Thymus (tissue), 11 donors: Measurements from ENCODE around the gene HRG. TPM values are rescaled to one million over a fixed set of nuclear protein-coding genes. Genes with fewer than 3 reads are reported as not detected.

Source experiments
- DNase-seq, 9 donors: peaks; one replicate each; pipeline ENCODE4 v3.0.0-alpha.2; 2013; ENCODE audit warnings: low spot score in 9 of 9, low read depth in 6 of 9, missing footprints in 1 of 9
- H3K27ac ChIP-seq, 2 donors: one replicate each; pipeline ENCODE4 v1.5.1; 2013; ENCODE audit warnings: control low read depth in 1 of 2, low read depth in 1 of 2, low read length in 1 of 2, mild to moderate bottlenecking in 1 of 2, moderate library complexity in 1 of 2
- H3K27me3 ChIP-seq, 2 donors: one replicate each; pipeline ENCODE4 v1.5.1; 2013; ENCODE audit warnings: low read length in 1 of 2; ENCODE audit not compliant: control insufficient read depth in 2 of 2, insufficient read depth in 1 of 2
- H3K36me3 ChIP-seq, 2 donors: one replicate each; pipeline ENCODE4 v1.5.1; 2013; ENCODE audit warnings: low read length in 1 of 2, mild to moderate bottlenecking in 1 of 2, moderate library complexity in 1 of 2; ENCODE audit not compliant: control insufficient read depth in 2 of 2, insufficient read depth in 2 of 2
- H3K4me1 ChIP-seq, 2 donors: one replicate each; pipeline ENCODE4 v1.5.1; 2013; ENCODE audit warnings: low read length in 2 of 2; ENCODE audit not compliant: control insufficient read depth in 2 of 2, insufficient read depth in 2 of 2
- H3K4me3 ChIP-seq, 2 donors: one replicate each; pipeline ENCODE4 v1.5.1; 2013; ENCODE audit warnings: low read length in 2 of 2, control low read depth in 1 of 2, mild to moderate bottlenecking in 1 of 2
- H3K9me3 ChIP-seq, 2 donors: one replicate each; pipeline ENCODE4 v1.5.1; 2013; ENCODE audit warnings: low read length in 1 of 2, mild to moderate bottlenecking in 1 of 2; ENCODE audit not compliant: control insufficient read depth in 2 of 2, insufficient read depth in 1 of 2
- WGBS: extraction: QIAGEN DNeasy Blood & Tissue Kit; methylation state at CpG from one replicate; pipeline ENCODE4 v1.1.7; 2013; 5-methylcytosine and 5-hydroxymethylcytosine counted together
- polyA plus RNA-seq: library from polyadenylated mRNA; stranded (reverse); fragments of 200-250 nt; gene quantifications from one replicate; pipeline ENCODE4 v1.2.3, GENCODE V29; 2013
- total RNA-seq: library from RNA; stranded (reverse); fragments of 120-200 nt; gene quantifications from one replicate; pipeline ENCODE4 v1.2.4, GENCODE V29; 2013
- donor health status: healthy.

HRG gene
- total and polyA plus RNA-seq, 2 donors: 0.02 TPM; not detected in 1

DNA sequence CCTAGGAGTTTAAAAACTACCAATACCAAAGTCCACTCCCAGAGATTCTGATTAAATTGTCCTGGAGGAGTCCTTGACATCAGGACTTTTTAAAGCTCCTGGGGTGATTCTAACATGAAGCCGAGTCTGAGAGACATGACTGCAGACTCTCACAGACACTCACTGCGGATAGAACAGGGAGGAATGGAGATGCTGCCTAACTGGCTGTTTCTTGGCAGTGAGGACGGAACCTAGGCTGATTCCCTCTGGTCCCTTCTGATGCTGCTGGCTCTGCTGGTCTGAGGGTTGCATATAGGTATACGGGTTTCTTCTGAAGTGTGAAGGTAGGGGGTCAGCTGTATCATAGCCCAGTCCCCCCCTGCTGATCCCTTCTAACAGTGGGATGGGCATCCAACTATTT is 1.3 kb upstream of the HRG start:
- Histone ChIP-seq H3K4me3 (no peak overlapping the region), H3K9me3 (no peaks in the 10 kb centered on the region), H3K27ac (no peak overlapping the region), H3K4me1 (no peaks in the 10 kb centered on the region), H3K36me3 (no peaks in the 10 kb centered on the region), H3K27me3 (peaks cover 0 to 10% of the 10 kb centered on the region in 2 donors)
- DNase-seq: no peak
- 77% methylated on average over 4 of the region's 4 CpGs for WGBS

DNA sequence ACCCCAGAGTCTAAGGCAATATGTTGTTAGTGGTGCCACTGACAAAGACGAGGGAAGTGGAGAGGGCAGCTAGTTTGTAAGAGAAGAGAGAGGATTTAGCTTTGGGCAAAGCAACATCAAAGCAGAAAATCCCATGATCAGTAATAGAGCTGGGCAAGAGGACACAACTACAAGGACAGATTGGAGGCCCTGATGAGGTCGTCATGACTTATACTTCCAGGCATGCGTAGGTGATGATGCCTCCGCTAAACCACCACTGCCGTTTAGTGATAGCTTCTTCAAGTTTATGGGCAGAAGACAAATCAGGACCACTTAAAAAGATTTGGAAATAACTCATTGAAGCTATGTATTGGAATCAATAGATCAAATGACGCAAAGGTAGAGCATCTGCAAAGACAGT is 2.6 kb downstream of the HRG start:
- no peak for DNase-seq
- H3K4me1 ChIP-seq: no peaks in the 10 kb centered on the region
- H3K27ac ChIP-seq: no peak overlapping the region
- WGBS: 81% methylated on average over 6 of the region's 6 CpGs
- peaks cover 0 to 9% of the 10 kb centered on the region in 2 donors for H3K27me3 ChIP-seq
- H3K4me3 ChIP-seq: no peak overlapping the region
- no peaks in the 10 kb centered on the region for H3K9me3 ChIP-seq
- no peaks in the 10 kb centered on the region for H3K36me3 ChIP-seq

DNA sequence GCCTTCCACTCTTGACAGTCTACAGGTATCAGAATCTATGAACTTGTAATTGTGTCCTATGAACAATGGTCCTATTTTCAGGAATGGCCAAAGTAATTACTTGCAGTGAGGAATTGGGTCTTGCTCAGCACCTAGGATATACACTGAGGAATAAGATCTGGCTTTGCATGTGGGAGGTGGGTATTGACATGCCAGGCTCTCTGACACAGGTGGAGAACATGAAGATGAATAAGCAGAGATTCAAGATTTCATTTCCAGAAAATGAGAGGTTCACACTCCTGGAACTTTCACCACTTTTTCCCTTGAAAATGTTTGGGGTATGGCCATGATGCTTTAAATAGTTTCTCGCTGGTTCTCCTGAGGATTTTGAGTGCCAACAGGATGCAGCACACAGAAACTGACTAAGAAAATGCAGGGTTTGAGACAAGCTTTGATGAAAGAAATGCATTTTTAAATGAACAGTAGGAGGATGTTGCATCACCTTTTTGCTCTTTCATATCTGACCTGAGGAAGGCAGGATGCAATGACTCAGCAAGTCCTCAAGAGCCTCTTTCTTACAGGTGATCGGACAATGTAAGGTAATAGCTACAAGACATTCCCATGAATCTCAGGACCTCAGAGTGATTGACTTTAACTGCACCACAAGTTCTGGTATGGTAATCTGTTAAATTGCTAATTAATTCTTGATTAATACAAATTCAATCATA is 3.7 kb downstream of the HRG start:
- Histone ChIP-seq H3K36me3 (no peaks in the 10 kb centered on the region), H3K4me3 (no peak overlapping the region), H3K27ac (no peak overlapping the region), H3K27me3 (peaks cover 0 to 9% of the 10 kb centered on the region in 2 donors), H3K9me3 (no peaks in the 10 kb centered on the region), H3K4me1 (no peaks in the 10 kb centered on the region)
- DNase-seq: no peak
- WGBS: 92% methylated on average over 2 of the region's 2 CpGs

- Histone ChIP-seq H3K4me1 (no peaks in the 10 kb centered on the region), H3K27me3 (peaks cover 0 to 8% of the 10 kb centered on the region in 2 donors), H3K4me3 (no peak overlapping the region), H3K36me3 (no peaks in the 10 kb centered on the region), H3K27ac (no peak overlapping the region), H3K9me3 (no peaks in the 10 kb centered on the region)
- DNase-seq: no peak
Observed at GRCh38 chr3:186670155-186670554, 4.3 kb downstream of the HRG start.

DNA sequence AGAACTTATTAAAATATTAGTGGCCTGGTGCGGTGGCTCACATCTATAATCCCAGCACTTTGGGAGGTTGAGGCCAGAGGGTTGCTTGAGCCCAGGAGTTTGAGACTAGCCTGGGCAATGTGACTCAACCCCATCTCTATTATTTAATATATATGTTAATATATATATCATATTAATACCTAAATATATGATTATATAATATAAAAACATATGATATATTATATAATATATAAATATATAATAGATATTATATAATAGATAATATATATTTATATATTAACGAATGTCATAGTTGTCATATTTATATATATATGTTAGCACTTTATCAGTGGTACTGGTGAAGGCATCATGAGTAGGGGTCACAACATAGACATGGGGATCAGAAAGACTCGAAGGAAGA is 5.2 kb downstream of the HRG start:
- DNase-seq: no peak
- Histone ChIP-seq H3K9me3 (no peaks in the 10 kb centered on the region), H3K27ac (no peak overlapping the region), H3K36me3 (no peaks in the 10 kb centered on the region), H3K4me1 (no peaks in the 10 kb centered on the region), H3K4me3 (no peak overlapping the region), H3K27me3 (peaks cover 0 to 6% of the 10 kb centered on the region in 2 donors)
- WGBS: over 99% methylated on average over 3 of the region's 3 CpGs

DNA sequence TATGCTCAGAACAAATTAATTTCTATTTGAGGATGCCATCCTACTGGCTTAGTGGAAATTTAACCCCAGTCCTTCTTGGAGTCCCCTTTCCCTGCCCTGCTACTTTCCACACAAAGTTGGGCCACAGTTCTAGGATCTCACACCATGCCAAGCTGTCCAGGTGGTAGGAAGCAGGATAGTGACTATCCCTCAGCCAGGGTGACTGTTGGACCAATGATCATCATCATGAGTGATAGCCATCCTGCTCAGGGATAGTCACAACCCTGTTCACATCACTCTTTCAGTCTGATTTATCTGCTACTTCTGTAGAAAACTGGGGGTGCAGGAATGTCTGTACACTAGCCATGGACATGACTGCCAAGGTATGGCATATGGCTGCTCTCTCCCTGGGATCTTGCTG is 12.8 kb downstream of the HRG start:
- no peak overlapping the region for H3K4me3 ChIP-seq
- no peak for DNase-seq

DNA sequence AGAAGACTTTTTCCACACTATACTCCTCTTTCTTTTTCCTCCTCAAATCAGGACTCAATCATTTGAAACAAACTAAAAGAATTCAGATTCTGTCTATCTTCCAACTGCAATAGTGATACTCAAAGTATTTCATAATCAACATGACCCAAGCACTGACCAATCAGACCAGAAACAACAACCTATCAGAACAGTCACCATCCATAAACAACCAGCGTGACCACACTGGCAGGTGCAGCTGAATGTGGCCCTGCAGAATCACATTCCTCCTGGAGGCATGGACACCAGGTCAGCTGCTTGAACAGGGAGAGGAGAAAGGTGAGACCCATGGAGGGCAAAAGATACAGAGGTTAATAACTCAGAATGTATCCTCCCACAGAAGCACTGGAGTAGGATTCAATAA is 13.3 kb downstream of the HRG start:
- DNase-seq: no peak
- WGBS: 88% methylated on average over 1 of the region's 1 CpG
- H3K4me3 ChIP-seq: no peak overlapping the region

More for the DNA sequence above, 12.8 kb downstream of the HRG start:
- Histone ChIP-seq H3K27ac (no peak overlapping the region), H3K4me1 (no peaks in the 10 kb centered on the region), H3K9me3 (no peaks in the 10 kb centered on the region), H3K36me3 (no peaks in the 10 kb centered on the region), H3K27me3 (peaks cover 0 to 8% of the 10 kb centered on the region in 2 donors)

GRCh38 chr3:186680869-186681268 is 15.1 kb downstream of the HRG start:
- Histone ChIP-seq H3K27ac (no peak overlapping the region), H3K4me3 (no peak overlapping the region), H3K36me3 (no peaks in the 10 kb centered on the region), H3K4me1 (no peaks in the 10 kb centered on the region), H3K27me3 (peaks cover 0 to 2% of the 10 kb centered on the region in 2 donors), H3K9me3 (peaks cover 0 to 4% of the 10 kb centered on the region in 2 donors)
- no peak for DNase-seq
- WGBS: 98% methylated on average over 1 of the region's 1 CpG

More for the DNA sequence above, 13.3 kb downstream of the HRG start:
- Histone ChIP-seq H3K4me1 (no peaks in the 10 kb centered on the region), H3K27me3 (peaks cover 0 to 6% of the 10 kb centered on the region in 2 donors), H3K27ac (no peak overlapping the region), H3K9me3 (no peaks in the 10 kb centered on the region), H3K36me3 (no peaks in the 10 kb centered on the region)

DNA sequence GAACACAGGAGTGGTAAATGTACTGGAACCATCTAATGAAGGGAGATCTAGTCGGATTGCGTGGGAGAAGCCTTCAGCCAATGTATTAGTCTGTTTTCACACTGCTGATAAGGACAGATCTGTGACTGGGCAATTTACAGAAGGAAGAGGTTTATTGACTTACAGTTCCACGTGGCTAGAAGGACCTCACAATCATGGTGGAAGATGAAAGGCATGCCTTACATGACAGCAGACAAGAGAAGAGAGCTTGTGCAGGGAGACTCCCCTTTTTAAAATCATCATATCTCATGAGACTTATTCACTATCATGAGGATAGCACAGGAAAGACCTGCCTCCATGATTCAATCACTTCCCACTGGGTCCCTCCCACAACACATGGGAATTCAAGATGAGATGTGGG is 17.0 kb downstream of the HRG start:
- Histone ChIP-seq H3K9me3 (peaks cover 0 to 4% of the 10 kb centered on the region in 2 donors), H3K27ac (no peak overlapping the region), H3K4me1 (no peaks in the 10 kb centered on the region), H3K4me3 (no peak overlapping the region), H3K36me3 (no peaks in the 10 kb centered on the region), H3K27me3 (no peaks in the 10 kb centered on the region)
- no peak for DNase-seq
- WGBS: 74% methylated on average over 3 of the region's 3 CpGs
